ENCODE results near the gene TSGA10.
A peak's percentile ranks its signal among the peaks of the same experiment; 100 is the strongest.
"Not testable (repeated sequence)": the region's sequence is repeated elsewhere in the genome, so short reads cannot be mapped to it uniquely, and the experiment has no call there.

TSGA10 gene, protein sequence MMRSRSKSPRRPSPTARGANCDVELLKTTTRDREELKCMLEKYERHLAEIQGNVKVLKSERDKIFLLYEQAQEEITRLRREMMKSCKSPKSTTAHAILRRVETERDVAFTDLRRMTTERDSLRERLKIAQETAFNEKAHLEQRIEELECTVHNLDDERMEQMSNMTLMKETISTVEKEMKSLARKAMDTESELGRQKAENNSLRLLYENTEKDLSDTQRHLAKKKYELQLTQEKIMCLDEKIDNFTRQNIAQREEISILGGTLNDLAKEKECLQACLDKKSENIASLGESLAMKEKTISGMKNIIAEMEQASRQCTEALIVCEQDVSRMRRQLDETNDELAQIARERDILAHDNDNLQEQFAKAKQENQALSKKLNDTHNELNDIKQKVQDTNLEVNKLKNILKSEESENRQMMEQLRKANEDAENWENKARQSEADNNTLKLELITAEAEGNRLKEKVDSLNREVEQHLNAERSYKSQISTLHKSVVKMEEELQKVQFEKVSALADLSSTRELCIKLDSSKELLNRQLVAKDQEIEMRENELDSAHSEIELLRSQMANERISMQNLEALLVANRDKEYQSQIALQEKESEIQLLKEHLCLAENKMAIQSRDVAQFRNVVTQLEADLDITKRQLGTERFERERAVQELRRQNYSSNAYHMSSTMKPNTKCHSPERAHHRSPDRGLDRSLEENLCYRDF

GRCh38 chr2:99154643-99155536 is at the start of gene TSGA10, which contains the start of gene LIPT1:
TSS of gene TSGA10 (minus strand) at chr2:99154942. CDS start at chr2:99109439, 45,503 bp downstream.
TSS of gene LIPT1 (plus strand) at chr2:99154967. CDS start at chr2:99161958, 6,991 bp downstream.
- peak; percentile 88 for DNase-seq

DNA sequence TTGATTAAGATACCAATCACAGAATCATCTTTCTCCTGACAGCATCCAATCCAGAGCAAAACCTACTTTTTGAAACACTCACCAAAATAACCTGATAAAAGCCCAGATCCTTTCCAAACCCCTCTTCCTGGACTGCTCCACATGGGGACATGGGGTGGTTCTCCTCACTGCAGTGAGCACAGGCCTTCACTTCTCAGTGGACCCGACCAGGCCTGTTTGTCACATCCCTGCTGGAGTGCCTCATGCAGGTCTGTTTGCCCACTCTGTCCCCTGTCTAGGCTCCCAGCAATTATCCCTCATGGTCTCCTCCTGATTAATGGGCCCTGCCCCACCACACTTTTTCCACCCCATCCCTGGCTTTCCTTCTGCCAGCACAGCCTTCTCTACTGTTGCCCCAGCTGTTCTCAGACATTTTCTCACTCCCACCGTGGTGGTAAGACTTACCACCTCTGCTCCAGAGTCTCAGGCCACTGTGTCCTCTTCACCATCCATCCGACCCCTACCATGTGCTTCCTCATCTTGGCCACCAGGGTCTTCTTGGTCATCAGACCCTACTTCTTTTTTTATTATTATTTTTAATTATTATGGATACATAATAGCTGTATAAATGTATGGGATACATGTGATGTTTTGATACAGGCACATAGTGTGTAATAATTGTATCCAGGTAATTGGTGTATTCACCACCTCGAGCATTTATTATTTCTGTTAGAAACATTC is 47.4 kb upstream of the TSGA10 start:
- no peak for DNase-seq

- no peak for DNase-seq
Measured at GRCh38 chr2:99200076-99200800, 45.5 kb upstream of the TSGA10 start.

DNA sequence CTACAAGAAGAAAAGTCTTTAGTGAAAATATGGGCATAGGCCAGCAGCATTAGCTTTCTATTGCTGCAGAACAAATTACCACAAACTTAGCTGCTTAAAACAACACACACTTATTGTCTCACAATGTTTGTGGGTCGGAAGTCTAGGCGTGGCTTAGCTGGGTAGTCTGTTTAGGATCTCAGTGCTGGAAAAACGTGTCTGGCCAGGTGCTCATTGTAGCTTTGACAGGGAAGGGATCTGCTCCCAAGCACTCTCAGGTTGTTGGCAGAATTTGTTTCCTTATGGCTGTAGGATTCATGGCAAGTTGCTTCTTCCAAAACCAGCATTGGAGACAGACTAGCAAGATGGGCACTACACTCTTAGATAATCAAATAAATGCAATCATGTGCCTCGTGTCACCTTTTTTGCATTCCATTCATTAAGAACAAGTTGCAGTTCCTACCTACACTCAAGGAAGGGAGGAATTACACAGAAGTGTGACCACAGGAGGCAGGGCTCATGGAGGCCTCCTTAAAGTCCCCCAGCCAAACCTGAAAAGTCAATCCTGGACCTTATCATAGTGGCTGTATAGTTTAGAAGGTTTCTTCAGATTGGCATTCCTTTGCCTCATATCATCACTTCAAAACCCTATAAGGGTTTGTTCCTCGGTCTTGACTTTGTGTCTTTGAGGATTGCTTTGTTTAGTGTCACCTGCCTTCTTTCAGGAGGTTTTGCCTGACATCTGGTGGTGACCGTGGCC is 43.5 kb upstream of the TSGA10 start:
- no peak for DNase-seq

DNA sequence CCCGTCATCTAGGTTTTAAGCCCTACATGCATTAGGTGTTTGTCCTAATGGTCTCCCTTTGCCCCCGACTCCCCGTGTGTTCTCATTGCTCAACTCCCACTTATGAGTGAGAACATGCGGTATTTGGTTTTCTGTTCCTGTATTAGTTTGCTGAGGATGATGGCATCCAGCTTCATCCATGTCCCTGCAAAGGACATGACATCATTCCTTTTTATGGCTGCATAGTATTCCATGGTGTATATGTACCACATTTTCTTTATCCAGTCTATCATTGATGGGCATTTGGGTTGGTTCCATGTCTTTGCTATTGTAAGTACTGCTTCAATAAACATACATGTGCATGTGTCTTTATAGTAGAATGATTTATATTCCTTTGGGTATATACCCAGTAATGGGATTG is 37.6 kb upstream of the TSGA10 start:
- not testable (repeated sequence) for DNase-seq

DNA sequence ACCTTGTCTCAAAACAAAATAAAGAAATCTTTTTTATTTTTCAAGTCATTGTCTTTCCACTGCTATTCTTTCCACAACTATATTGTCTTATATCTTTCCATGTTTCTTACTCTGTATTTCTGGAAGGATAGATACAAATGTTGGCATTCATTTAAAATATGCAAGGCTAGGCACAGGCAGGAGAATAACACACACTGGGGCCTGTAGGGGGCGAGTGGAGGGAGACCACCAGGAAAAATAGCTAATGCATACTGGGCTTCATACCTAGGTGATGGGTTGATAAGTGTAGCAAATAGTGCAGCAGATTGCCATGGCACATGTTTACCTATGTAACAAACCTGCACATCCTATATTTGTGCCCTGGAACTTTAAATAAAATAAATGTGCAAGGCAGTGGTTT is 35.8 kb upstream of the TSGA10 start:
- no peak for DNase-seq

DNA sequence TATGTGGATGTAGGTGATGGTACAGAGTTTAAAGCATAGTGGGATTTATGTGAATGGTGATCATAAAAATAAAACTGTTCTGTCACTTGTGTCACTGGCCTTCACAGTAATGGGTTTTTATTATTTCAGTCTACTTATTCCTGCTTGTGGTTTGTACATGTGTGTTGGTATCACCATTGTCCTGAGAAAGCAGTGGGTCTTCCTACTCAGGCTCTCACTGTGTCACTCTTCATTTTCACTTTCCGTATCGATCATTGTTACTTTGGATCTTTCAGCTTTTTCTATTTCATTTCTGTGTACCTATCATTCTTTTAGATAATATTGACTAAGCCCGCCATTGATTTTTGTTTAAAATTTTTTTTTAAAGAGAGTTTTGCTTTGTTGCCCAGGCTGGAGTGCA is 33.6 kb upstream of the TSGA10 start:
- DNase-seq: no peak

DNA sequence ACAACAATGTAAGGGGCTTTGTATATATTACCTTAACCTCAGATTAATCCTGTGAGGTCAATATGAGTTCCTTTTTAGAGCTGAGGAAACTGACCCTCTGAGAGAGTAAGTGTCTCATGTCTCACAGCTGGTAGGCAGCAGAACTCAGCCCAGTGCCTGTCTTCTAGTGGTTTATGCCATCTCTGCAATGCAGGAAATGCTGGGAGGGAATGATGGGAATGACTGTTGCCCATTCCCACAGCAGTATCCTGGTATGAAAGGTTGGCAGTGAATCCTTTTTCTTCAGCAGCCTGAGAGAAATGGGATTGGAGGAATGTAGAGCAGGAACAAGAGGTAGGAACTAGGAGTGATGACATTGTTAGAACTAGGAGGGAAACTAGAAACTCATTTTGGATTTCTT is 32.3 kb upstream of the TSGA10 start:
- DNase-seq: no peak

- DNase-seq: no peak
Measured at GRCh38 chr2:99184811-99185210, 30.1 kb upstream of the TSGA10 start.

DNA sequence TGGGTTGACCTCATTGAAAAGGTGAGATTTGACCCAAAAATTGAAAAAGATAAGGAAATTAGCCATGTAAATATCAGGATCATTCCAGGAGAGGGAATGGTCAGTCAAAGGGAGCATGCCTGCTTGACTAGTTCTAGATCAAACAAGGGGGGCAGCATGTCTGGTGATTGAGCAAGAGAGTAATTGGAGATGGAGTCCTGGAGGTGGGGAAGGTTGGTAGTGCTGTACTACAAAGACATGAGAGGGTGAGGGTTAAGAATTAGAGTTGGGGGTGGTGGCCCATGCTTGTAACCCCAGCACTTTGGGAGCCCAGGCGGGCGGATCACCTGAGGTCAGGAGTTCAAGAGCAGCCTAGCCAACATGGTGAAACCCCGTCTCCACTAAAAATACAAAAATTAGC is 28.3 kb upstream of the TSGA10 start:
- DNase-seq: no peak

- DNase-seq: no peak
Measured at GRCh38 chr2:99181624-99182000, 26.9 kb upstream of the TSGA10 start.

DNA sequence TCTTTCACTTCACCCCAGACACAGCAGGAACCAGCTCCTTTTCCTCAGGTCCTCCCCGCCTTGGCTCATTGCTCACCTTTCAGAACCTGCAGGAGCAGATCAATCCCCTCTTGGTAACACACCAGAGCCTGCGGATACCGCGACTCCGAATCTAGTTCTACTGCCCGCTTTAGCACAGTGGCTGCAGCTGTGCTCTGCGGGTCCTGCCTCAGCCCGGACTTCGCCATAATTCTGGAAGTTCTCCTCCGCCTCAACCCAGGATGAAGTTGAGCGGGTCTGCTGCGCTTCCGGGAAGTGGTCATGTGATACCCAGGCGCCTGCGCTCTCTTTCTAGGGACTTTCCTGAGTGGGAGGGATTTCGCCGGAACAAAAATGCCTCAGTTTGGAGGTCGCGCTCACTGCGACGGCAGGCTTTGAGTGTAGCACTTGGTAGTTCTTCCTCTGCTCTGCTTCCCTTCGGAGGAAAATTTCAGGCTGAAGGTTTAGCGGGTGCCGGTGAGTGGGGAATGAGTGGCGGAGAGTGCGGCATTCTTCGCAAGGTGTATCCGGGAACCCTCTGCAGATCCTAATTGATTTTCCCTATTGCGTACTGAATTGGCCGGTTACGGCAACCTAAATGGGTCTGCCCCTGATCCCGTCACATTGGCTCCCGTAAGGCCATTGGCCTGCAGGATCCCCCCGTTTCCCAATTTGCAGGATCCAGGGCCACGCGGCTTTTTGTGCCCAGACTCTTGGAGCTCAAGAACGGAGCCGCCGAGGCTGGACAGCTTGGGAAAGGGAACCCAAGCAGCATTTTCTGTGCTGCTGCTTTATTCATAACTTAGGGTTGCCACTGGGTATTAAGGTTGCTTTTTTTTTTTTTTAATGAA is 26.2 kb upstream of the TSGA10 start, which contains the start of the genes MITD1 and MRPL30:
Gene MITD1 (minus strand): TSS at position 304 of the 869 bp plus-strand sequence. CDS start 77 bp downstream, at position 227.
Gene MRPL30 (plus strand): TSS at position 430 of the 869 bp plus-strand sequence. CDS start 5,020 bp downstream, outside the sequence.
- DNase-seq: peak; percentile 91

DNA sequence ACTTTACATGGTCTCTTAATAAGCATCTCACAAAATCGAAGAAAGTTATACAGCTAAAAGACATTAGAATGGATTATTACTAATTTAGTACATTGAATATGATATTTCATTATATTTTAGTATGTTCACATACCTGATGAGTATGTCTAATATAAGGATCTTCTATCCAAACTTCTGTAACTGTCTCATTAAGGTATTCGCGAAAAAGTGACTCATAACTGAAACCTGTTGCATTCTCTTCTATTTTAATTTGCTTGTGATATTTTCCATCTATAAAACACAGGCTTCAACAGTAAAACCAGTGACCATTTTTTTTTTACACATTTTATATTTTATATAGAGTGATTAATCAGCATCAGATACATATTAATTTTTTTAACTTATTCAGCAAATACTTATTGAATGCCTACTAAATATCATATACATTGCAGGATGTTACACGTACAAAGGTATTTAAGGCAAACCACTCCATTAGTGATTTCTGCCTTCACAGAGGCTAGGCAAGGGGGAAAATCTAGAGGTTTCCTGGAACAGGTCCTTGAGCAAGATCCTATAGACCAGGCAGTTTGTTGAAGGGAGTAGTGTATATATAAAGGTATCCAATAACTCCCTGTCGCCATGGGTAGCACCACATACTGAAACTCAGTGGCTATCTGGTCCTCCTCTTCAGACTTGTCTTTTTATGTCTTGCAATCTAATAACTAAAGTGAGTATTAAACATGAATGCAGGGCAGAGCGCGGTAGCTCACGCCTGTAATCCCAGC is 16.8 kb upstream of the TSGA10 start:
- DNase-seq: no peak

DNA sequence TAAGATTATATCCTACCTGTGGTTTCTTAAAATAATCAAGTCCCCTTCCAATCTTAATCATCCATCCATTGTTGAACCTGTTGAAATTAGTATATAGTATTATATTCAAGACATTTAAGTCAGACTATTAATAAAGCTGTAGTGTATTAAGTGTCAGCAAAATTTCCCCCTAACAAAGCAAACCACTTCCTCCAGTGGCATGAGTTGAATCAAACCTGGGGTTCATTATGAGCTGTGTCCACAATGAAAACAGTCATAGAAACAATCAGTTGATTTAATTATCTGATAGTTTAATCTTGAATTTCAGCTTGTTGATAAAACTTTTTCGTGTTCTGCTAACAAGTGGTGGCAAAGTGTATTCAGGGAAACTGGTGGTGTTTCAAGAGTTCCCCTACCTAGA is 14.8 kb upstream of the TSGA10 start:
- no peak for DNase-seq

DNA sequence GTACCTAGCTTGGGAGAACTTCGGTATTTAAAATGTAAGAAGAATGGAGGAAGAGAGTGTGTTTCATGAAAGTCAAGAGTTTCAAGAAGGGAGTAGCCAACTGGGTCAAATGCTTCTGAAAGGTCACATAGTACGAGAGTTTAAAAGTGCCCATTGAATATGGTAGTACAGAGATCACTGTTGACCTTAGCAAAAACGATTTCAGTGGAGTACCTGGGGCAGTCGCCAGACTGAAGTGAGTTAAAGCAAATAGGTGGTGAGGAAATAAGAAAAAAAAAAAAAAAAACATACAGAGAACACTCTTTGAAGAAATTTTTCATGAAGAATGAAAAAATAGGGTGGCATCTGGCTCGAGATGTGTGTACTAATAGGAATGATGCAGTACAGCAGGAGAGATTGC is 11.5 kb upstream of the TSGA10 start:
- DNase-seq: no peak

DNA sequence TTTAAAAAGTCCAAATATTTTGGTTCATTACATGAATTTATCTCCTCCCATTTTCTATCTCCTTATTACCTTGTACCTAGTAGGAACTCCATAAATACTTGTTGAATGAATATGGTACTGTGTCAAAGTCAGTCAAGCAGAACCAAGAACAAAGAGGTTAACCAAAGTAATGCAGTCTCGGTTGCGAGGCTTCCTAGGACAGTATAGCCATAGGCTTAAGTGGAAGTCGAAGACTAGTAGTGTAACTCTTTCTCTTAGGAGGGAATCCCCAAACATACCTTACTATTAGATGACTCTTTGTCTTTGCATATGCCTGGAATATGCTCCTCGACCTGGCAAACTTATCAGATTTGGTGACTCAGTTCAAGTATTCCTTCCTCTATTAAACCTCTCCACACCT is 4.9 kb upstream of the TSGA10 start:
- DNase-seq: no peak

GRCh38 chr2:99158599-99158998 is 3.9 kb upstream of the TSGA10 start:
- no peak for DNase-seq

- no peak for DNase-seq
Measured at GRCh38 chr2:99156891-99157290, 2.1 kb upstream of the TSGA10 start.
